Measurements from ENCODE around the gene ECM2.

Gene ECM2

DNA sequence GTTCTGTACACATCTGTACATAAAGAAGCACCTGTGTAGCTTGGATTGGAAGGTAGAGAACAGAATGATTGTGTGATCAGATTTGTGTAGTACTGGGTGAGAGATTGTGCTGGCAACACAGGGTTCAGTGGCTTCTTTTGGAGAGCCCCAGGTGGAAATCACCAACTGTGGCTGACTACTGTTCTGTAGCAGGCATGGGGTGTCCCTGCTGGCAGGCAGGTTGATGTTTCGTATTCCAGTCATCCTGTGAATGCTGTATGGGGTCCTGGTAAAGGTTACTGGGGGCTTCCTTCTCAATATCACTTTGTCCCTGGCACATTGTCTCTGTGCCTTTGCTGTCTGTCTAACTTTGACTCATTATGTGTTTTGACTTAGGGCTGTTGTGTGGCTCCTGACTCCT is 58.8 kb downstream of the ECM2 start:
- in situ Hi-C loops (cut with HindIII; ENCODE audit: low sequenced_read_pairs), result loop anchor here (25.0 kb wide), 1 partner anchor 90 kb away; no protein-coding TSS in a partner anchor

DNA sequence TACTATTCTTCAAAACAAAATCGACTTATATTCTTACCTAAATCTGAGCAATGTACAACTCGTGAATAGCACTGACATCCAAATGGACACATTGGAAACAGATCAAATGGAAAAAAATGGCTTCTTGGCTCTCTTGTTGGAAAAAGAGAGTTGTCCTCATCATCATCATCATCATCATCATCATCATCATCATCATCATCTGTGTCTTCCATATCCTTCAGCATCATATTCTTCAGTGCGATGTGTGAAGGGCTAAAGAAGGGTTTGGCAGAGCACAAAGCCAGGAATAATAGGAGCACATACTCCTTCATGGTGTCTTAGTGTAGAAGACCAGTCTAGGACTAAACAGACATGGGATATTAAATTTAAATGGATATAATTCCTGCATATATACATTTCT is 61.2 kb downstream of the ECM2 start:
- in situ Hi-C loops (cut with HindIII; ENCODE audit: low sequenced_read_pairs), result no loop called here

DNA sequence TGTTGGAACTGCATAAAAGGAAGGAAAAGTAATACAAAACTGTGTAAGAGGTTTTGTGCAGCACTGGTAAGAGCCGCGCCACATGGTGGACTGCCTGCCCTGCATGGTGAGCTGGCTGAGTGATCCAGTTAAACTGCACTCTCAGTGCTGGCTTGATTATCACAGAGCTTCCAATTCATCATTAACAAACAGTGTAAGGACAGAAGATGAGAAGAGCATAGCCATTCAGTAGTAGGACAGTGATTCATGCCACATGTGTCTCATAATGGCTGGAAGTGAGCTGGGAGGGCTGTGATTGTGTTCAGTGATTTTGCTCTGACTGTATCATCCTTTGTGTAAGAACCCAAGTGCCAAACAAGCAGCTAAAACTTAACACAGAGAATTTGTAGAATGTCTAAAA is 67.6 kb downstream of the ECM2 start:
- in situ Hi-C loops (cut with HindIII; ENCODE audit: low sequenced_read_pairs), result no loop called here

DNA sequence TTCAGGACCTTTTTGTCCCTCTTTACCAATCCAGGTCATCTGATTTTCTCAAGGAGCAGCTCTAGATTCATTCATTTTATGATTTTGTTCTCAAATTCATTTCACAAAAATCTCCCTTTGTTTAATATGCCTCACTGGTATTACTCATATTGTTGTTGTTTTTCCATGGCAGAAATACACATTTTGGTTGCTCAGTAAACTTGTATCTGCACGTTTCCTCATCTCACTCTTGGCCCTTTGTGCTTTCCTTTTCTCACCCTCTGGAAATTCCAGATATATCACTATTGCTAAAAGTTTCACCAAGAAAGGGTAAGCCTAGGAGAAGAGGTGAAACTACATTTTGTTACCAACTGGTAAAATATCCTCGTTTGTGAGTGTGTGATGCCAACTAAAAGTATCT is 68.3 kb downstream of the ECM2 start:
- in situ Hi-C loops (cut with HindIII; ENCODE audit: low sequenced_read_pairs), result no loop called here

DNA sequence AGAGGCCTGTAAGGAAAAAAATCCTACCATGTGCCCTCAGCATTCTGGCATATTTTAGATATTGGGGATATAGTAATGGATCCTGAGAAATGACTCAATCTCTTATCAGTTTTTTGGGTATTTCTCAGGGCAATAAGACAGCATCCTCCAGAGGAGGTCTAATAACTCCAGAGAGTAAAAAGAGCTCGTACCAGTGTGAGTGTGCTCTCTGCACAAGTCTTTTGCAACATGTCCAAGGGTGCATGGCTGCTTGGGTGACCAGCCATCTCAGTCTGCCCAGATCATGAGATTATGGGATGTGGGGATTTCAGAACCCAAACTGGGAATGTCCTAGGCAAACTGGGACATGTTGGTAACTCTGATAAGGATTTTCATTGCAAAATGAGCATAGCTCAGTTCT is 68.7 kb downstream of the ECM2 start:
- in situ Hi-C loops (cut with HindIII; ENCODE audit: low sequenced_read_pairs), result no loop called here

DNA sequence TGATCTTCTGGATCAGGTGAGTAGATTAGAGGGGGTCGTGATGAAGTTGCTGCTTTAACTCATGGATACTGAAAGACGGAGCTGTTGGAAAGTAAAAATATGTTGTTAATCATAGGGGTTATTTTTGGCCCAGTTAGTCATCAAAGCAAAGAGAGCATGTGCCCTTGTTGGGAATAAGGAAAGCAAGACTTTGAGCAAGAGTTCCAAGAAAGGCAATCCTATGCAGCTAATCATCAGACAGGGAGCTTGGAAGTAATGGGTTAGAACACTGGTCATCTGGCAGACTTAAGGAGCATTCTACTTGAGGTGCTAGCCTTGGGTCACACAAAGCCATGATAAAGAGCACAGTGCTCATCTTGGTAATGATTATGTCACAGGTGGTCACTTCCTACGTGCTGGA is 71.8 kb downstream of the ECM2 start:
- in situ Hi-C loops (cut with HindIII; ENCODE audit: low sequenced_read_pairs), result no loop called here

DNA sequence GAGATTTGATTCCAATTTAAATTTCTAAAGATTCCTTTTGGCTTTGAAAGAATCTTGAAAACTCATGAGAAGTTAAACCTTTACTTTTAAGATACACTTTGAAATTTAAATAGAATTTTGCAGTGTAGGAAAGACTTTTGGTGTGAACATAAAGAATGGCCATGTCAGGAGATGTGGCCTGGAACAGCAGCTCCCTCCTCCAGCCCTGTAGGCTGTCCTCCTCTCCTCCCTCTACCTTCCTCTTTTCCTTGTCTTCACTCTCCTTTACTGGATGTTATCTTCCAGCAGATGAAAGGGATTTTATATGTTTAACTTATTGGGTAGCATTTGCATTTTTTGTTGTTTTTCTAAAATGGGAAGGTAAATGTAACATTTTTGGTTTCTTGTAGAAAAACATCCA is 72.4 kb downstream of the ECM2 start:
- in situ Hi-C loops (cut with HindIII; ENCODE audit: low sequenced_read_pairs), result no loop called here

DNA sequence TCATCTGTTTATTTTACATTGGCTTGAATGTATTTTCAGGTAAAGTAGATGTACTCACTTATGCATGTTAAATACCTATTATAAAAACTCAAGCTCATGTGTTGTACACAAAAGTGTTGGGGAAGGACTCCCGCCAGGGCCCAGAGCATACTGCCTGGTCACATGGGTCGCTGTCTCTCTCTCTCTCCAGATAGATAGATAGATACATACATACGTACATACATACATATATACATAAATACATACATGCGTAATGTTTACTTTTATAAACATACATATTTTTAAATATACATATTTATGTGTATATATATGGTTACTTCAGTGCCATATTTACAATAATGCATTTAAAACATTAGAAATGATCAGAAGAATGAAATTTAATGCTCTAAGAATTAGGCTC is 78.2 kb downstream of the ECM2 start:
- in situ Hi-C loops (cut with HindIII; ENCODE audit: low sequenced_read_pairs), result no loop called here

DNA sequence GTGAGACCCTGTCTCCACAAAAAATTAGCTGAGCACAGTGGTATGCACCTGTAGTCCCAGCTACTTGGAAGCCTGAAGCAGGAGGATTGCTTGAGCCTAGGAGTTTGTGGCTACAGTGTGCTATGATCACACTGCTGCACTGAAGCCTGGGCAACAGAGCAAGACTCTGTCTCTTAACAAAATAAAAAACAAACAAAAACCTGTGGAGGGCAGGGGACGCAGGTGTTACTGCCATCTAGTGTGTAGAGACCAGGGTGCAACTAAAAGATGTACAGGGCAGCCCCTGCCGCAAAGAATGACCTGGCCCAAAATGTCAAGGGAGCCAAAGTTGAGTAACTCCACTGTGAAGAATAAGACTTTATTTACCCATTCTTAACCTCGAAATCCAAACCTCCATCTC is 80.6 kb downstream of the ECM2 start:
- in situ Hi-C loops (cut with HindIII; ENCODE audit: low sequenced_read_pairs), result no loop called here

DNA sequence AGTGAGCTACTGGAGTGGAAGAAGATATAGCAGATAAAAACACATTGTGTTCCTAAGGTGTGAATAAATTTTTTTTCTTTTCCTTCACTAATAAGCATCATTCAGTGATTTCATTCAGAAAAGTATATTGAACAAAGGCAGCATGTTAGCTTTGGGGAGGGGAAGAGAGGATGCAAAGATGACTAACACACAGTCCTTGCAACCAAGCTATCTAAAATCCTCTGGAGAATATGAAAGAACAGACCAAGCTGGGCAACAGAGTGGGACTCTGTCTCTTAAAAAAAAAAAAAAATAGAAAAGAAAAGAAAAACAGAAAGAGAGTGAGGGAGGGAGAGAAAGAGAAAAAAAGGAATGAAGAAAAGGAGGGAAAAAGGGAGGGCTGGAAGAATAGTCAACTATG is 89.3 kb downstream of the ECM2 start:
- in situ Hi-C loops (cut with HindIII; ENCODE audit: low sequenced_read_pairs), result no loop called here
